ENCODE data around the gene FABP1.

DNA sequence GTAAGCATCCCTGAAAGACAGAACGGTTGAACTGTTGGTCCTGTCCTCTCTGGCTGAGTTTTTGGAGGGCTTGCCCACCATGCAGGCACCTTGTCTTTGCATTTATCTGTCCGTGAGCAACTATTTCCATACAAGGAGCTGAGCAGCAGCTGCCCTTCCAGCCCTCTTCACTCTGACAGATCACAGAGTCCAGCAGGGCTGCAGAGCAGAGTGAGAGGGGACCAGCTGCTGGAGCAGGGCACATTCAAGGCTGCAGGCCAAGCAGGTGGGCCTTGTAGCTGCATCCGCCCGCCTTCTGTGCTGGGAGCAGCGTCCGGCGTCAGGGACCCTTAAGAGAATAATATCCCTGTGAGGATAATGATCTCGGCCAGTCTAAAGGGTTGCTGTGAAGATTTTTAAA, 50.8 kb downstream of the FABP1 start:
- TF ChIP-seq POLR2A (IDR thresholded peaks at IDR 0.05; ENCODE audit: low read depth) (no peak), CTCF (IDR thresholded peaks at IDR 0.05) (no peak), EP300 (IDR thresholded peaks at IDR 0.05) (no peak), POLR2AphosphoS5 (IDR thresholded peaks at IDR 0.05) (no peak)
